ENCODE results near the gene DSTN.

- TF ChIP-seq CTCF (IDR thresholded peaks at IDR 0.05): no peak
- no peak for TF ChIP-seq REST (IDR thresholded peaks at IDR 0.05; ENCODE audit: insufficient read depth in 1 of 2, low read depth in 2 of 2, low read length in 1 of 2)
- TF ChIP-seq POLR2AphosphoS5 (IDR thresholded peaks at IDR 0.05; ENCODE audit: low read depth, low read length): no peak
Observed at GRCh38 chr20:17590245-17590644, 20.4 kb downstream of the DSTN start.

All from Panc1 (cell line).